ENCODE data around the gene SLCO4A1.

The SLCO4A1 gene

DNA sequence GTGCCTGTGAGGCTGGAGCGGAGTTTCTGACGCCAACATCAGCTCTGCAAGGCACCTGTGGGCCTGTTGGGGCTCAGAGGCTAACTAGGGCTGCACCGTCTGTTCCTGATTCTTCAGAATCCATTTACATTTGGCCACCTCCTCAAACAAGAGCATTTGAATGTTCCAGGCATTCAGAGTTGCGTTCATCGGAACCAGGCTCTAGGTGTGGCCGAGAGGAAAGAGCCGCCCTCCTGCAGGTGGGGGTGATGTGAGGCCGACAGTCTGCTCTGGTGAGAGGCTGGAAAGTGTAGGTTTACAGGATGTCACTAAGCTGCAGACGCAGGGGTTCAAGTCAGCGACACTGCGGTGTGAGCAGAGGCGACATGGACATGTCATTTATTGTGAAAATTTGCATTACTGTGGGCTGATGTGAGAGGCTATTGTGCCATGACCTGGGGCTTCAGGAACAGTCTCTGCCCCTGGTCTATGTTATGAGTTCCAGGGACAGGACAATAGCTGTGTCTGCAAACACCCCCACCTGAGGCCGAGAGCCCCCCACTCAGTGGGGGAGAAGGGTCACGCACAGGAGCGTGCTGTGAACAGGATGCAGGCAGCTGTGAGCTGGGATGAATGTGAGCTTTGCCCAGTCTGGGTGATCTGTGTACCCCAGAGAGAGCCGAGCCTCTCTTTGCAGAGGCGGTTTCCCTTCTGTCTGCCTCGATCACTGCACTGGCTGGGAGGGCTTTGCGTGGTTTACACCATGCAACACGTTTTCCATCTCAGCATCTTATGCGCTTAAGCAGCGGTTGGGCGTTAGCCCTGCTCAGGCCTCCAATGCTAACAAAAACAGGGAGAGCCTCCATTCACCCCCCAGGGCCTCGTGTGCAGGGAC is 21.1 kb downstream of the SLCO4A1 start:
- H3K4me3 ChIP-seq (ENCODE audit: low read depth, low read length): no peak overlapping the region

DNA sequence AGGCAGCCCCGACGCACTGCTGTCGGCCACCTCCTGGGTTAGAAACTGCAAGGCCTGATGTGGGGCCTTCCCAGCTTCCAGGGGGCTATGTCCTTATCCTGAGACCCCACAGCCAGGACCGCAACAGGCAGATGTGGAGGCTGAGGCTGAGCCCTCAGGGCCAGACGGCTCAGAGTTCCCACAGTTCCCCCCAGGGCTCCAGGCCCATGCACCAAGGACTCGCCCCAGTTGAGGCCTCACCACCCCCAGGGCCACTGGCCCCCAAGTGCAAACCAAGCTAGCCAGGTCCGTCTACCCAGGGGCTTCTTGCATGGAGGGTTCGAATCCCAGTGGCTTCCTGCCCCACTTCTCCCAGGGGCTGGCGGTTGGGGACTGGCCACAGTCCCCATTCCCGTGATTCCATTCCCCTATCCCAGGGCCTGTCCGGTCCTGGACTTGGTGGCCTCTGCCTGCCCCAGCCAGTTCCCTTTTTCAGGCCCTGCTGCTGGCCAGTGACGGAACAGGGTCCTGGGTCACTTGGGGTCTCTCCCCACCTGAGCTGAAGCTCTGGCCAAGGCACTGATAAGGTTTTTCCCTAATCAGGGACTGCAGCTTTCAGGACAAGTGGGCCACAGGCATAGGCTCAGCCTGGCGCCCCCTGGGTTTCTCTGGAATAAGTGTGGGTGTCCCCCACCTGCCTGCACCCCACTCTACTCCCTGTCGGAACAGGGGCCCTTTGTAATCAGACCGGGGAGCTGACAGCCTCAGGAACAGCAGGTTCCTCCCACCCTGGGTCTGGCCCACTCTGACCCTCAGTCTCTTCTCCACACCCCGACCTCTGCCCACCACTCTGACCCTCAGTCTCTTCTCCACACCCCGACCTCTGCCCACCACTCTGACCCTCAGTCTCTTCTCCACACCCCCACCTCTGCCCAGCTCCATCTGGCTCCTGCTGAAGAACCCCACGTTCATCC is 22.0 kb downstream of the SLCO4A1 start:
- no peak overlapping the region for H3K4me3 ChIP-seq (ENCODE audit: low read depth, low read length)

DNA sequence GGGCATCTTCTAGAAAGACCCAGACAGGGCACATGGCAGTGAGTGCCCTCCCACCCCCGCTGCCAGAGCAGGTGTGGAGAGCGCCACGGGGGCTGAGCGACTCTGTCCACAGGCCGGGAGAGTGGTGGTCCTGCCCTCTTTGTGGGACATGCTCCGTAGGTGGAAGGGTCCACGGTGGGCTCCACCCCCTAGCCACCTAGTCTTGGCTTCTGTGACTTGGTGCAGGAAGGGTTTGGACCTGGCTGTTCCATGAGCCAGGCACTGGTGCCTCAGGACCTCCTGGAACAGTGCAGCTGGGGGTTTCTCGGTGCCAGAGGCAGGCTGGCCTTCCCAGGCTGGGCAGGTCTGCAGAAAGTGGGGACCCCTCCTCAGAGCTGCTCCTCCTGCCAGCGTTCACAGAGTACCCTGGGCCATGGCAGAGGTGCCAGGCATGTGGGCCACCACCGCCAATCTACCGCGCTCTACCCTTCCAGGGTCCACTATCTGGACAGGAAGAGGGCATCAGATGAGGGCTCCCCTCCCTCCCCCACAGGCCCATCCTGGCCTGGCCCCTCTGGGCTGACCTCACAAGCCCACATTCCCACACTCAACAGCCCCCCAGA is 23.0 kb downstream of the SLCO4A1 start:
- no peak overlapping the region for H3K4me3 ChIP-seq (ENCODE audit: low read depth, low read length)

DNA sequence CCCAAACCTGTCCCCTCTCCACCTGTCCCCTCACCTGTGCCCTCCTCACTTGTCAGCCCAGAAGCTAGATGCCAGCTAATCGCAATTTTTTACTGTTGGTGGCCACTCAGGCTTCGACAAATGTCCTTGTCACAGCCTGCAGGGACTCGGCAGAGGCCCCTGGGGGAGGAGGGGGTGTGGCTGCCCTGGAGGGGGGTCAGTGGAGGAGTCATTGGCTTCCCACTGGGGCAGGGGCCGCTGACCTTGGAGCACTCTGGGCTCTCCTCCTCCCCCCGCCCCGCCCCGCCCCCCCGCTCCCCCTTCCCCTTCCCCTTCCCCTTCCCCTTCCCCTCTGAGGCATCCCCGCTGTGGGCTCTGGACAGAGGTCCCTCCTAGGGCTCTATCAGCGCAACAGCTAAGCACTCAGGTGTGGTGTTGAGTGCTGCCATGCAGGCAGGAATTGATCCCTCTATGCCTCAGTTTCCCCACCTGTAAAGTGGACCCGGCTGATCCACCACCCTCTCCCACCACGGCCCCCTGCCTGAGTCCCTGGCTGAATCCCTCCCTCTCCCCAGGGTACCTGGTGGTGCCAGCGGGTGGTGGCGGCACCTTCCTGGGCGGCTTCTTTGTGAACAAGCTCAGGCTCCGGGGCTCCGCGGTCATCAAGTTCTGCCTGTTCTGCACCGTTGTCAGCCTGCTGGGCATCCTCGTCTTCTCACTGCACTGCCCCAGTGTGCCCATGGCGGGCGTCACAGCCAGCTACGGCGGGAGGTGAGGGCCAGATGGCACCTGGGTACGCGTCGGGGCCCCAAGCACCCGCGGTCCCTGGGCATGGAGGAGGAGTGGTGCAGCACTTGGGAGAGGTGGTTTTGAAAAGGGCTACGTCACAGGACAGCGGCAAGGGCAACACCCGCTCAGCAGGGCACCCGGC is 23.8 kb downstream of the SLCO4A1 start:
- no peak overlapping the region for H3K4me3 ChIP-seq (ENCODE audit: low read depth, low read length)

DNA sequence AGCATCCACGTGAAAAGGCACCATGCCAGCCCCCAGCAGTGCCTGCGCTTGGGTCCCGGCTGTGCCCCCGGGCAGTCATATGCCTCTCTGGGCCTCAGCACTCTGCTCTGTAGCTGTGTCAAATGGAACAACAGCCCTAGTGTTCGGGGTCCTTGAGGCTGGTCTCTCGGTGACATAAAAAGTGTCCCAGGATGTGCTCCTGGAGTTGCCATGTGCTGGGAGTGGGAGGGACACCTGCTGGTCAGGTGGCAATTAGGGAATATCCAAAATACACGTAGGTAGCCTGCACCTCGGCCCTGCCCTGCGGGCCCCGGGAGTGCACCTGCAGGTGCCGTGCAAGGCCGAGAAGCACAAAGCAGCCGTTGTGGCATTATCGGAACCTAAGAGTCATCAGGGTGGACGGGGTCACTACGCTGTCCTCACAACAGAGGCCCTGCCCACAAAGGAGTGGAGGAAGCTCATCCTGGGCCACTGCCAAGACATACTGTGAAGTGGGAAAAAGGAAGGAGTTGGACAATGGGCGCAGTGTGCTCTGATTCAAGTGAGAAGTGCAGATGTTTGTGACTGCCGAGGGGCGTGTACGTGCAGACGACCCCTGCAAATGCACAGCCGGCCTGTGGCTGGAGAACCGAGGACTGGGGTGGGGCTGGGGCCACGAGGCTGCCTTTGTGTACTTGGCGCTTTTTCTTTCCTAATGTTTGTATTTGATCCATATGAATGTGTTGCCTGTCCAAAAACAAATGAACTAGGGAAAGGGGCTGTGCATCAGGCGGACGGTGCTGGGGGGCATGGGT is 24.6 kb downstream of the SLCO4A1 start:
- H3K4me3 ChIP-seq (ENCODE audit: low read depth, low read length): no peak overlapping the region

DNA sequence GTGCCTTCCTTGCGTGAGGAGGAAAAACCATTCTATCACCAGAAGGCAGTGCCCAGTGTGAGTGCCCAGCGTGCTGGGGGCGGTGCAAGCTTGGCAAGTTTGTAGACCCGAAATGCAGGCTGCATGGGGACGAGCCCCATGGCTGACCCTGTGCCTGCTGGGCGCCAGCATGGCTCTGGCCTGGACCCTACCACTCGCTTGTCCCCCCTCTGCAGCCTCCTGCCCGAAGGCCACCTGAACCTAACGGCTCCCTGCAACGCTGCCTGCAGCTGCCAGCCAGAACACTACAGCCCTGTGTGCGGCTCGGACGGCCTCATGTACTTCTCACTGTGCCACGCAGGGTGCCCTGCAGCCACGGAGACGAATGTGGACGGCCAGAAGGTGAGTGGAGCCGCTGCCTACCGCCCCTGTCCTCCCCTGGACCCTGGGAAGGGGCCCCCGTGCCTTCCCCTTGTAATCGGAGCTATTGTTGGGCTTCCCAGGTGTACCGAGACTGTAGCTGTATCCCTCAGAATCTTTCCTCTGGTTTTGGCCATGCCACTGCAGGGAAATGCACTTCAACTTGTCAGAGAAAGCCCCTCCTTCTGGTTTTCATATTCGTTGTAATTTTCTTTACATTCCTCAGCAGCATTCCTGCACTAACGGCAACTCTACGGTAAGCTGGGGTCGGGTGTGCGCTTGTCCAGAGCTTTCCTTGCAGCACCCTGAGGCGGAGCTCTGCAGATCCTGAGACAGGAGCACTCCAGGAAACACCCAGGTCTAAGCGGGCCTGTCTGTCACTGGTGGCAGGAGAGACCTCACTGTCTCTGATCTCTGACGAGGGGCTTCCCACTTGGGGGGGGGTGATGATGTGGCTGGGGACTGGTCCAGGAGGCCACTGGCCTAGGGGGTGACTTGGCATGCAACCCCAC is 25.5 kb downstream of the SLCO4A1 start:
- H3K4me3 ChIP-seq (ENCODE audit: low read depth, low read length): no peak overlapping the region

- H3K4me3 ChIP-seq (ENCODE audit: low read depth, low read length): no peak overlapping the region
These were observed 26.2 kb downstream of the SLCO4A1 start for GRCh38 chr20:62668441-62669027.

DNA sequence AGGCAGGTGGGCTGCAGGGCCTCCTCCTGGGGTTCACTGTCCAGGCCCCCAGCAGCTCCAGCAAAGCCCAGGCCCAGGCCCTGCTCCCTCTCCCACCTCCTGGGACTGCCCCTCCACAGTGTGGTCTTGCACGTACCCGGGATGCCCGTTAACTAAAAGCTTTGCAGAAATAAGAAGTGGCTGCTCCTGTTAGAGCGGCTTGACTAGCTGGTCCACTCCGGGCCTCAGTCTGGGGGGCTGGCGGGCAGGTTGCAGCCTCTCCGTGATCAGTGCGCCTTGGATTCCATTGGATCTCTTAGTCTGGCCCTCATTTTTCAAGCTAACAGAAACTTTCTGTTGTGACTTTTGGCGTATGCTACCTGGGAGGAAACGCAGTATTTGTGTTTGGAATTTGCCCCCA is 26.9 kb downstream of the SLCO4A1 start:
- no peak overlapping the region for H3K4me3 ChIP-seq (ENCODE audit: low read depth, low read length)

GRCh38 chr20:62670156-62670555 is 27.9 kb downstream of the SLCO4A1 start:
- no peak overlapping the region for H3K4me3 ChIP-seq (ENCODE audit: low read depth, low read length)

DNA sequence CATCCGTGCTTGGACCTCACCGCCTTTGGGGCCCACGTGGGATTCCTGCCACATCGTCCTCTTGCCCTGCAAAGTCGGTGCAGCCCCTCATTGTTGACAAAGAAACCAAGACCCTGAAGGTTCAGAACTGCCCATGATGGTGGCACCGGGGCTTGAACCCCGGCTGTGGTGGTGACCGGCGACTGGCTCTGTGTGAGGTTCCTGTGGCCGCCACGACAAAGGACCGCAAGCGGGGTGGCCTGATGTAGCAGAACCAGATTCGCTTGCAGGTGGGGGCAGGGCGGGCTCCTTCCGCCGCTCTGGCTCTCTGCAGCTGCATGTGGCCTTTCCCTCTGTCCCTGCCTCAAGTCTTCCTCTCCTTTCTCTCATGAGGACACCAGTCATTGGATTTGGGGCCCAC is 28.7 kb downstream of the SLCO4A1 start:
- H3K4me3 ChIP-seq (ENCODE audit: low read depth, low read length): no peak overlapping the region

- no peak overlapping the region for H3K4me3 ChIP-seq (ENCODE audit: low read depth, low read length)
These were observed 29.5 kb downstream of the SLCO4A1 start for GRCh38 chr20:62671765-62672164.

GRCh38 chr20:62674370-62674769 is 32.1 kb downstream of the SLCO4A1 start:
- no peak overlapping the region for H3K4me3 ChIP-seq (ENCODE audit: low read depth, low read length)

GRCh38 chr20:62675156-62675876 is 33.0 kb downstream of the SLCO4A1 start:
- H3K4me3 ChIP-seq (ENCODE audit: low read depth, low read length): no peak overlapping the region

- no peak overlapping the region for H3K4me3 ChIP-seq (ENCODE audit: low read depth, low read length)
These were observed 33.6 kb downstream of the SLCO4A1 start for GRCh38 chr20:62675877-62676260.

GRCh38 chr20:62676976-62677375 is 34.7 kb downstream of the SLCO4A1 start:
- no peak overlapping the region for H3K4me3 ChIP-seq (ENCODE audit: low read depth, low read length)

DNA sequence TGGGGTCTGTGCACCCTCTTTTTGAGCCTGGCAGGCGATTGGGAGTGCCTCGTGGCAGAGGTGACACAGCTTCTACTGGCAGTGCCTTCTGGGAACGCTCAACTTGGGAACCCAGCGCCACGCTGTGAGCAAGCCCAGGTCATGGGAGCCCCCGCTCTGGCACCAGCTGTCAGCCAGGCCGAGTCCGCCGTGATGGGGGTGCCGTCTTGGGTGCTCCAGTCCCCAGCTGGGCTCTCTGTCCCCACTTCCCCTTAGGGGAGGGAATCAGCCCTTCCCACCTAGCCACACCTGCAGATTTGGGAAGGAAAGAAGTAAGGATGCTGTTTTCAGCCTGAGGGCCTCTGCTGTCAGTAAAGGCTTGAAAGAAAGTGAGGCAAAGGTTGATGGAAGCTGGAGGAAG is 35.4 kb downstream of the SLCO4A1 start:
- H3K4me3 ChIP-seq (ENCODE audit: low read depth, low read length): no peak overlapping the region

DNA sequence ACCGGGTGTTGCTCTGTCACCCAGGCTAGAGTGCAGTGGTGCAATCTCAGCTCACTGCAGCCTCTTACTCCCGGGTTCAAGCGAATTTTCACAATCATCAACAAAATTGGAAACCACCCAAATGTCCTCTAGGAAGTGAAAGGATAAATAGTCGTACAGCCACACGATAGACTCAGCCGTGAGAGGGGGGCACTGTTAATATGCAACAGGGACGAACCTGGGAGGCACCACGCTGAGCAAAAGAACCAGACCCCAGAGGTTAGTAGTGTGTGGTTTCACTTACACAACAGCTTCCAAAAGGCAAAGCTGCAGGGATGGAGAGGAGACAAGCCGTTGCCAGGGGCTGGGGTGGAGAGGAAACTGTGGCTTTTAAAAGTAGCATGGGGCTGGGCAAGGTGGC is 36.2 kb downstream of the SLCO4A1 start:
- no peak overlapping the region for H3K4me3 ChIP-seq (ENCODE audit: low read depth, low read length)

Measured in iPS-11a (cell line).